ENCODE results near the gene GARNL3. TPM values are rescaled to one million over a fixed set of nuclear protein-coding genes. Genes with fewer than 3 reads are reported as not detected.

Gene GARNL3
- total RNA-seq, 2 experiments from 2014 or later: 3.8 to 4.2 TPM

DNA sequence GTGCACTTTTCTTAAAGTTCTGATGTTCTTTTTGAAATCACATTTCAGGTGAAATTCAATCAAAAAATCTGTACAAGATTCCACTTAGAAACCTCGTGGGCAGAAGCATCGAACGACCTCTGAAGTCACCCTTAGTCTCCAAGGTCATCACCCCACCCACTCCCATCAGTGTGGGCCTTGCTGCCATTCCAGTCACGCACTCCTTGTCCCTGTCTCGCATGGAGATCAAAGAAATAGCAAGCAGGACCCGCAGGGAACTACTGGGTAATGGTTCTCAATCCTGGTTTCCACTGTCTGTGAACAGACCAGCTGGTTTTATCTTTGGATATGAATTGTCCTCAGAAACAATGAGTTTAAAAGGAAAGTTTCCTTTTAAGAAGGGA is 124.3 kb downstream of the GARNL3 start:
- Mint-ChIP-seq H3K27me3 (peaks cover 64% of the 10 kb centered on the region), H3K27ac (peak overlapping the region; percentile 60), H3K4me3 (no peak overlapping the region), H3K36me3 (ENCODE audit: low read depth) (no peaks in the 10 kb centered on the region), H3K9me3 (no peaks in the 10 kb centered on the region), H3K4me1 (ENCODE audit: low read depth) (peaks cover 34% of the 10 kb centered on the region)
- ChIA-PET CTCF (interaction anchor here (0.6 to 1.5 kb wide), 3 partner anchors 145 to 532 kb away, joined by 3 to 4 read pairs (median 3); no protein-coding TSS in a partner anchor), POLR2A (interaction anchor here (0.8 to 3.3 kb wide), 5 partner anchors 8 to 165 kb away, joined by 3 to 27 read pairs (median 4); partner anchors contain the start of genes LRSAM1, RPL12, SLC2A8 and ZNF79)
- intact Hi-C loops (cut with micrococcal nuclease): loop anchor here (1.0 kb wide), 1 partner anchor 34 kb away; no protein-coding TSS in a partner anchor
- TF ChIP-seq, protein P1, sequence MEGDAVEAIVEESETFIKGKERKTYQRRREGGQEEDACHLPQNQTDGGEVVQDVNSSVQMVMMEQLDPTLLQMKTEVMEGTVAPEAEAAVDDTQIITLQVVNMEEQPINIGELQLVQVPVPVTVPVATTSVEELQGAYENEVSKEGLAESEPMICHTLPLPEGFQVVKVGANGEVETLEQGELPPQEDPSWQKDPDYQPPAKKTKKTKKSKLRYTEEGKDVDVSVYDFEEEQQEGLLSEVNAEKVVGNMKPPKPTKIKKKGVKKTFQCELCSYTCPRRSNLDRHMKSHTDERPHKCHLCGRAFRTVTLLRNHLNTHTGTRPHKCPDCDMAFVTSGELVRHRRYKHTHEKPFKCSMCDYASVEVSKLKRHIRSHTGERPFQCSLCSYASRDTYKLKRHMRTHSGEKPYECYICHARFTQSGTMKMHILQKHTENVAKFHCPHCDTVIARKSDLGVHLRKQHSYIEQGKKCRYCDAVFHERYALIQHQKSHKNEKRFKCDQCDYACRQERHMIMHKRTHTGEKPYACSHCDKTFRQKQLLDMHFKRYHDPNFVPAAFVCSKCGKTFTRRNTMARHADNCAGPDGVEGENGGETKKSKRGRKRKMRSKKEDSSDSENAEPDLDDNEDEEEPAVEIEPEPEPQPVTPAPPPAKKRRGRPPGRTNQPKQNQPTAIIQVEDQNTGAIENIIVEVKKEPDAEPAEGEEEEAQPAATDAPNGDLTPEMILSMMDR (IDR thresholded peaks at IDR 0.05): no peak
- DNase-seq (no peak), ATAC-seq (no peak)

DNA sequence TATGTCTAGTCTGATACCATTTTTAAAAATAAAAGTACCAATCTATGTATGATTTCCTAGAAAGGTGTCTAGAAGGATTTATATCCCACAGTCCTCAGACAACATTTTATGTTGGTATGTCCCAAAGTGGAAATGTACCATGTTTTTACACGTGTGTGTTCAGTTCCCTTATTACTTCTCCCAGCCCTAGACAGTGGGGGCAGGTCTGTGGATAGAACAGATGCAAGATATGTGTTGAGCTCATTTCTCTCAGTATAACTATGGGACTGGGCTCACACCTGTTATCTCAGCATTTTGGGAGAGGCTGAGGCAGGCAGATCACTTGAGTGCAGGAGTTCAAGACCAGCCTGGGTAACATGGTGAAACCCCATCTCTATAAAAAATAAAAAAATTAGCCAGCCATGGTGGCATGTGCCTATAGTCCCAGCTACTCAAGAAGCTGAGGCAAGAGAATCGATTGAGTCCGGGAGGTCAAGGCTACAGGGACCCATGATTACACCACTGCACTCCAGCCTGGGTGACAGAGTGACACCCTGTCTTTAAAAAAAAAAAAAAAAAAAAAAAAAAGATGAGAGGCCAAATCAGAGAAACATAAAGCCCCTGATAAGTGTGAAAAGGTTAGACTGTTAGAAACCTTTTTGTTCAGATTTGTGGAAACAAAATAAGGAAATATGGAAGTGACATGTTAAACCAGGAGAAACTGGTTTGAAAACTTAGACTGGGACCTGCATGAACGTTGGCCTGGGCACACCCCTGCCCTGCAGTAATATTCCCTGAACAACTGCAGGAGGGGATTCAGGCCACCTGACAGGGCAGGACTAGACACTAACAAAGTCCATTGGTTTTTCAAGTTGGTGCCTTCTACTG is 125.0 kb downstream of the GARNL3 start:
- DNase-seq: no peak
- POLR2A ChIA-PET: interaction anchor here (0.9 to 3.3 kb wide), 2 partner anchors 35 to 61 kb away, joined by 3 to 27 read pairs; partner anchors contain the start of genes LRSAM1, RPL12 and ZNF79
- Mint-ChIP-seq H3K36me3 (ENCODE audit: low read depth) (no peaks in the 10 kb centered on the region), H3K4me3 (no peak overlapping the region), H3K27ac (no peak overlapping the region), H3K4me1 (ENCODE audit: low read depth) (peaks cover 34% of the 10 kb centered on the region), H3K9me3 (no peaks in the 10 kb centered on the region), H3K27me3 (peaks cover 58% of the 10 kb centered on the region)
- CTCF ChIA-PET: interaction anchor here (1.2 kb wide), 1 partner anchor 145 kb away, joined by 3 read pairs; no protein-coding TSS in a partner anchor
- intact Hi-C loops (cut with micrococcal nuclease): loop anchor here (10.0 kb wide), 1 partner anchor 165 kb away; no protein-coding TSS in a partner anchor
- TF ChIP-seq, protein P1 (IDR thresholded peaks at IDR 0.05): no peak
- no peak for ATAC-seq

DNA sequence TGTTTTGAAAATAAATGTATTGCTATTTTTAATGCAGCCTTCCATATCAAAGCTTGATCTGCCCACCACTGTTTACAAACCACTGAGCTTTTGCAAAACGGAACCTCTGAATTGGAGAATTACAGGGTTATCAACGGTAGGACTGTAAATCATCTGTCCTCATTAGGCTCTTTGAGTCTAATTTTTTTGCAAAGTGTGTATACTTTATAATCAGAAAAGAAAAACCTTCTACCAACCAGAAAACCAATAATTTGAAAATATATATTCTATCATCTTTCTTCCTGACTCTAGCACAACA is 125.6 kb downstream of the GARNL3 start:
- POLR2A ChIA-PET: interaction anchor here (3.3 kb wide), 1 partner anchor 60 kb away, joined by 27 read pairs; the partner anchor contains the start of genes LRSAM1 and RPL12
- no peak for ATAC-seq
- DNase-seq: no peak
- CTCF ChIA-PET: no interaction called here
- no peaks in the 10 kb centered on the region for H3K9me3 Mint-ChIP-seq
- intact Hi-C loops (cut with micrococcal nuclease): loop anchor here (10.0 kb wide), 1 partner anchor 165 kb away; no protein-coding TSS in a partner anchor
- no peaks in the 10 kb centered on the region for H3K36me3 Mint-ChIP-seq (ENCODE audit: low read depth)
- peaks cover 34% of the 10 kb centered on the region for H3K4me1 Mint-ChIP-seq (ENCODE audit: low read depth)
- no peak overlapping the region for H3K27ac Mint-ChIP-seq
- TF ChIP-seq, protein P1 (IDR thresholded peaks at IDR 0.05): no peak
- peaks cover 56% of the 10 kb centered on the region for H3K27me3 Mint-ChIP-seq
- no peak overlapping the region for H3K4me3 Mint-ChIP-seq

DNA sequence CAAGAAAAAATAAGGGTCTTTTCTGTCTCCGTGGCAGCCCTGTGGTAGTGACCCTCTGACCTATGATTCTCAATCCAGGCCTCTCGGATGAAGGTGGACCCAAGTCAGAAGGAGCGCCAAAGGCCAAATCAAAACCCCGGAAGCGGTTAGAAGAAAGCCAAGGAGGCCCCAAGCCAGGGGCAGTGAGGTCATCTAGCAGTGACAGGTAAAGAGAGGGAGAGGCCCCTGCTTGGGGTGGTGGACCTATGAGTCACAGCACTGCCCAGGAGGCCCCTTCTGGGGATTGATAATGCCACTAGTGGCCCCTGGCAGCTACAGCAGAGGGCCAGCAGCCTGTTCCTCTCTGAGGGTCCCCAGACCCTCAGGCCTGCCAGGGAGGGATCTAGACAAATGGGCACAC is 126.0 kb downstream of the GARNL3 start:
- ChIA-PET CTCF (no interaction called here), POLR2A (interaction anchor here (3.3 kb wide), 1 partner anchor 60 kb away, joined by 27 read pairs; the partner anchor contains the start of genes LRSAM1 and RPL12)
- ATAC-seq (no peak), DNase-seq (peak; percentile 26)
- TF ChIP-seq, protein P1 (IDR thresholded peaks at IDR 0.05): no peak
- no peak overlapping the region for H3K4me3 Mint-ChIP-seq
- peaks cover 34% of the 10 kb centered on the region for H3K4me1 Mint-ChIP-seq (ENCODE audit: low read depth)
- intact Hi-C loops (cut with micrococcal nuclease): loop anchor here (10.0 kb wide), 1 partner anchor 166 kb away; no protein-coding TSS in a partner anchor
- H3K27me3 Mint-ChIP-seq: peaks cover 56% of the 10 kb centered on the region
- H3K9me3 Mint-ChIP-seq: no peaks in the 10 kb centered on the region
- H3K36me3 Mint-ChIP-seq (ENCODE audit: low read depth): no peaks in the 10 kb centered on the region
- no peak overlapping the region for H3K27ac Mint-ChIP-seq
